Sigmoid colon (tissue), 3 donors: ENCODE measurements around the gene XRCC5.

ENCODE experiments used
- POLR2A ChIP-seq, 2 donors: fragments of 450-650 bp; IDR thresholded peaks; one replicate each; pipeline ENCODE4 v1.6.1; 2016; ENCODE audit warnings: antibody characterized with exemption in 2 of 2, mild to moderate bottlenecking in 2 of 2, moderate library complexity in 2 of 2
- TF ChIP-seq, protein P1 (sequence below), 4 experiments: fragments of 450-650 bp in 3 of 4; fragments of 200-600 bp in 1 of 4; IDR thresholded peaks; one replicate each; pipeline ENCODE4 v1.5.1; 2016 to 2019; ENCODE audit warnings: antibody characterized with exemption in 4 of 4, mild to moderate bottlenecking in 3 of 4, moderate library complexity in 2 of 4

DNA sequence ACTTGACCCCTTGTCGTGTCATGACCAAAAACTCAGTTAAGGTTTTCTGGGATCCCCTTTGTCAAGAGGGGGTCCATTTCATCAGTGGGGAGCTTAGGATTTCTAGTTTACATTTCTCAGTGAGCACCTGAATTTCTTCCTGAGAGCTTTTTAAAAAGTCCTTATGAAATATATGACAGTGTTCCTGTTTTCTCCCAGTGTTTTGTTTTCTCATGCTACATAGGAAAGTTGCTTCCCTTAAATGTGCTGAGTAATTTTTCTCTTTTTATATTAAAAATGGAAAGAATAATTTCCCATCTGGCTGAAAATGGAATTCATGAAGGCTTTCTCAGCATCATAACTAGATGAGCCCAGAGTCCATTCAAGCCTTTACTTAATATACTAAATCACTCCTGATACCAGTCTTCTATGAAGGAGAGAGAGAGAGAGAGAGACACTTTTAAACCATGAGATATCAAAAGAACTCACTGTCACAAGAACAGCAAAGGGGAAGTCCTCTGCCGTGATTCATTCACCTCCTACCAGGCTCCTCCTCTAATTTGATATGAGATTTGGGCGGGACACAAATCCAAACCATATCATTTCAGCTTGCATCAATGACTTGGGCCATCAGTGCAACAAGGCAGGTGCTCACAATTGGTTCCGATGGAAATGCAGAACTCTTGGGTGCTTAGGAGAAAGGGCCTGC lies 61.1 kb downstream of the XRCC5 start:
- TF ChIP-seq, protein P1, sequence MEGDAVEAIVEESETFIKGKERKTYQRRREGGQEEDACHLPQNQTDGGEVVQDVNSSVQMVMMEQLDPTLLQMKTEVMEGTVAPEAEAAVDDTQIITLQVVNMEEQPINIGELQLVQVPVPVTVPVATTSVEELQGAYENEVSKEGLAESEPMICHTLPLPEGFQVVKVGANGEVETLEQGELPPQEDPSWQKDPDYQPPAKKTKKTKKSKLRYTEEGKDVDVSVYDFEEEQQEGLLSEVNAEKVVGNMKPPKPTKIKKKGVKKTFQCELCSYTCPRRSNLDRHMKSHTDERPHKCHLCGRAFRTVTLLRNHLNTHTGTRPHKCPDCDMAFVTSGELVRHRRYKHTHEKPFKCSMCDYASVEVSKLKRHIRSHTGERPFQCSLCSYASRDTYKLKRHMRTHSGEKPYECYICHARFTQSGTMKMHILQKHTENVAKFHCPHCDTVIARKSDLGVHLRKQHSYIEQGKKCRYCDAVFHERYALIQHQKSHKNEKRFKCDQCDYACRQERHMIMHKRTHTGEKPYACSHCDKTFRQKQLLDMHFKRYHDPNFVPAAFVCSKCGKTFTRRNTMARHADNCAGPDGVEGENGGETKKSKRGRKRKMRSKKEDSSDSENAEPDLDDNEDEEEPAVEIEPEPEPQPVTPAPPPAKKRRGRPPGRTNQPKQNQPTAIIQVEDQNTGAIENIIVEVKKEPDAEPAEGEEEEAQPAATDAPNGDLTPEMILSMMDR (IDR thresholded peaks at IDR 0.05): no peak
- TF ChIP-seq POLR2A (IDR thresholded peaks at IDR 0.05): no peak
